LNCaP clone FGC (cell line): ENCODE data around the gene KCNN3.

Experiments
- DNase-seq: peaks from one replicate; pipeline ENCODE4 v3.0.0-alpha.2; 2011; ENCODE audit warnings: low read depth
- H3K4me3 ChIP-seq: 2 replicates; pipeline ENCODE4 v1.5.1; 2011; ENCODE audit warnings: mild to moderate bottlenecking, low read depth, low read length, control low read depth
- CTCF ChIP-seq: IDR thresholded peaks from 2 replicates; pipeline ENCODE4 v1.5.1; 2012; ENCODE audit warnings: mild to moderate bottlenecking; ENCODE audit not compliant: control insufficient read depth, insufficient read depth; ENCODE audit errors: extremely low read depth

Gene KCNN3

GRCh38 chr1:154775621-154776605 lies 94.2 kb downstream of the KCNN3 start:
- no peak overlapping the region for H3K4me3 ChIP-seq
- TF ChIP-seq CTCF, result no peak
- DNase-seq, result no peak

DNA sequence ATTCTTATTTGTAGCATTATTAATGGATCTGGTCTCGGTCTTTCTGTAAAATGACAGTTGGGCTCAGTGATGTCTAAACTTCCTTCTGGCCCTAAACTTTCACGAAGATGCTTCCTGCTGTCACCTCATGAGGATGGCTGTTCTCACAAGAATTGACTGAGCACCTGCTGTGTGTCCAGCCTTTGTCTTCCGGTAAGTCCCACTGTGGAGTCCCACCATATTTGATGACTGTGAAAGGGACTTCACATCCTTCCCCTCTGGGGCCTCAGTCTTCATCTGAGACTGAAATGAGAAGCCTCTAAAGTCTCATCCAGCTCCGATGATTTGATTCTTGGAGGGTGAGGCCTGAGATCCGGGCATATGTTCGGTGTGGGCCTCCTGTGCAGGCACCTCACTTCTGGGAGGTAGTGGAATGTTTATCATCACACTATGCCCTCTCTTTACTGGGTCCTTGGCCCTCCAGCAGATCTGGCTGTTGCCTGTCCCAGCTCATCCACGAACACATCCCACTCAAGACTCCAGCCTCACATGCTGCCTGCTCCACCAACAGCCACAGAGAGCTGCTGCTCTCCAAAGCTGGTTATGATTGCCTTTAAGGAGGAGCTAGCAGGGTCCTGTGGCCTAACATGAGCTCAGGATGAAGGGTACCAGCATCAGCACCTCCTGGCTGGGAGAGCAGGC lies 95.8 kb downstream of the KCNN3 start:
- no peak for DNase-seq
- no peak for TF ChIP-seq CTCF
- H3K4me3 ChIP-seq, result no peak overlapping the region

DNA sequence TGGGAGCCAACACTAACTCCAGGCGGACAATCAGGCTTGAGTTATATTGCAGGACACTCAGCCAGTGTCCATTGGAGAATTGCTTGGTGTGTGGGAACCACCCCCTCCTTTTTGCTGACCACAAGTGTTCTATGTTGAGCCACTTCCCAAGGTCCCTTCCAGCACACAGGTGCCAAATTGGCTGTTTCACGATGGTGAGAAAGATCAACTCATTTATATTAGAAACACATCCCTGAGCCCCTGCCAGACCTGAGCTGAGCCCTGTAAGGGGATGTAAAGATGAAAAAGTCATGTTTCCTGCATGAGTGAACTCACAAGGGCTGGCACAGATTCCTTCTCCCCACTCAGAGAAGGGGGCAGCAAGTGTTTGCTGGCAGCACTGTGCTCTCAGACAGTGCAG lies 96.5 kb downstream of the KCNN3 start:
- no peak for DNase-seq
- H3K4me3 ChIP-seq, result no peak overlapping the region
- no peak for TF ChIP-seq CTCF

- DNase-seq, result no peak
- no peak overlapping the region for H3K4me3 ChIP-seq
- no peak for TF ChIP-seq CTCF
Measured at GRCh38 chr1:154772606-154773506, 97.2 kb downstream of the KCNN3 start.

GRCh38 chr1:154772056-154772455 lies 98.0 kb downstream of the KCNN3 start:
- no peak for DNase-seq
- no peak for TF ChIP-seq CTCF
- no peak overlapping the region for H3K4me3 ChIP-seq

DNA sequence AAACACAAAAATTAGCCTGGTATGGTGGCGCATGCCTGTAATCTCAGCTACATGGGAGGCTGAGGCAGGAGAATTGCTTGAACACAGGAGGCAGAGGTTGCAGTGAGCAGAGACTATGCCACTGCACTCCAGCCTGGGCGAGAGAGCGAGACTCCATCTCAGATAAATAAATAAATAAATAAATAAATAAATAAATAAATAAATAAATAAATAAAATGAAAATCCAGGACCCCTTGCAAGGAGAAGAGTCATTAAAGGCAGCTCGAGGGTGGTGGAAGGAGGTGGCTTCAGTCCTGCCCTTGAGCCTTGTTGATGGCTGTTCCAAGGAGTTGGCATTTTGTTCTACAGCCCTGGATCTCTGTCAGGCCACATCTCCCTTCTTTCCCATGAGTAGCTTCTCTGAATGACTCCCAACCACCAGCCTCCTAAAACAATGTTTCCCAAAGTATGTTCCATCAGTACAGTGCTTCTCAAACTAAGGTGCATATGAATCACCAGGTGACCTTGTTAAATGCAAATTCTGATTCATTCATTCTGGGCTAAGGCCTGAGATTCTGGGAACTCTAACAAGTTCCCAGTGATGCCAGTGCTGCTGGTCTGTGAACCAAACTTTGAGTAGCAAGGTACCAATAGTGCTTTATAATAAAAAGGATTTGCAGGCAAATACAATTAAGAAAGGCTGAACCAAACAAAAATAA lies 99.0 kb downstream of the KCNN3 start:
- DNase-seq, result no peak
- TF ChIP-seq CTCF, result no peak
- no peak overlapping the region for H3K4me3 ChIP-seq
